HEK293 (cell line): ENCODE measurements around the gene TLL1.

Source experiments
- CTCF ChIA-PET: fragments of 350-600 bp; formaldehyde crosslinking; extraction: SDS; loops from one replicate; lab custom pipeline; 2021; ENCODE audit warnings: antibody characterized with exemption; lab: Yijun Ruan, JAX
- POLR2A ChIA-PET: fragments of 300-600 bp; formaldehyde crosslinking; extraction: SDS; loops from one replicate; lab custom pipeline; 2020; ENCODE audit warnings: antibody characterized with exemption, inconsistent platforms; lab: Yijun Ruan, JAX
- H3K27ac ChIP-seq: fragments of 200-500 bp; sonication (Bioruptor generic); 2 replicates; pipeline ENCODE4 v1.5.1; 2014; ENCODE audit warnings: low read depth, low read length, control low read depth, inconsistent platforms; ENCODE audit errors: extremely low read depth
- H3K36me3 ChIP-seq, 2 experiments: fragments of 200-500 bp in 1 of 2; sonication (Bioruptor generic) in 1 of 2; 1 replicate in 1 of 2; 2 replicates in 1 of 2; pipeline ENCODE4 v1.5.1; 2014 to 2017; ENCODE audit warnings: inconsistent platforms in 2 of 2, low read length in 2 of 2; ENCODE audit not compliant: control insufficient read depth in 2 of 2, insufficient read depth in 1 of 2
- H3K4me1 ChIP-seq: fragments of 200-500 bp; sonication (Bioruptor generic); 2 replicates; pipeline ENCODE4 v1.5.1; 2014; ENCODE audit warnings: mild to moderate bottlenecking, low read length, inconsistent platforms; ENCODE audit not compliant: control insufficient read depth, insufficient read depth
- H3K4me3 ChIP-seq: 2 replicates; pipeline ENCODE4 v1.5.1; 2011; ENCODE audit warnings: low read depth, mild to moderate bottlenecking, control low read depth, low read length, moderate library complexity
- H3K9me3 ChIP-seq: fragments of 200-500 bp; sonication (Bioruptor generic); 2 replicates; pipeline ENCODE4 v1.5.1; 2014; ENCODE audit warnings: low read depth, low read length, inconsistent platforms; ENCODE audit not compliant: control insufficient read depth, insufficient read depth
- GFI1B ChIP-seq: fragments of 450-650 bp; formaldehyde crosslinking; IDR thresholded peaks from 2 replicates; pipeline ENCODE4 v1.5.1; 2016; ENCODE audit warnings: missing biosample characterization, missing genetic modification characterization
- GLIS1 ChIP-seq: fragments of 450-650 bp; formaldehyde crosslinking; IDR thresholded peaks from 2 replicates; pipeline ENCODE4 v1.5.1; 2016; ENCODE audit warnings: missing biosample characterization, missing genetic modification characterization
- MZF1 ChIP-seq: fragments of 450-650 bp; formaldehyde crosslinking; IDR thresholded peaks from 2 replicates; pipeline ENCODE4 v1.5.1; 2017; ENCODE audit warnings: missing biosample characterization, missing genetic modification characterization, borderline replicate concordance
- ZFP41 ChIP-seq: fragments of 450-650 bp; formaldehyde crosslinking; IDR thresholded peaks from 2 replicates; pipeline ENCODE4 v1.5.1; 2016; ENCODE audit warnings: missing biosample characterization, missing genetic modification characterization, borderline replicate concordance
- ZNF133 ChIP-seq: fragments of 450-650 bp; formaldehyde crosslinking; IDR thresholded peaks from 2 replicates; pipeline ENCODE4 v1.5.1; 2016; ENCODE audit warnings: missing biosample characterization, missing genetic modification characterization
- ZNF16 ChIP-seq: fragments of 450-650 bp; formaldehyde crosslinking; IDR thresholded peaks from 2 replicates; pipeline ENCODE4 v1.5.1; 2016; ENCODE audit warnings: low read depth, missing biosample characterization, missing genetic modification characterization
- ZNF2 ChIP-seq: fragments of 450-650 bp; formaldehyde crosslinking; IDR thresholded peaks from 2 replicates; pipeline ENCODE4 v1.5.1; 2016; ENCODE audit warnings: missing biosample characterization, missing genetic modification characterization
- ZNF202 ChIP-seq: fragments of 450-650 bp; formaldehyde crosslinking; IDR thresholded peaks from 2 replicates; pipeline ENCODE4 v1.5.1; 2016; ENCODE audit warnings: missing biosample characterization, missing genetic modification characterization, borderline replicate concordance
- ZNF24 ChIP-seq: fragments of 450-650 bp; formaldehyde crosslinking; IDR thresholded peaks from 2 replicates; pipeline ENCODE4 v1.5.1; 2016; ENCODE audit warnings: missing biosample characterization, missing genetic modification characterization
- ZNF354C ChIP-seq: fragments of 450-650 bp; formaldehyde crosslinking; IDR thresholded peaks from 2 replicates; pipeline ENCODE4 v1.5.1; 2016; ENCODE audit warnings: missing biosample characterization, missing genetic modification characterization, low read depth, borderline replicate concordance
- ZNF501 ChIP-seq: fragments of 450-650 bp; formaldehyde crosslinking; IDR thresholded peaks from 2 replicates; pipeline ENCODE4 v1.5.1; 2016; ENCODE audit warnings: missing biosample characterization, missing genetic modification characterization
- ZNF558 ChIP-seq: fragments of 450-650 bp; formaldehyde crosslinking; IDR thresholded peaks from 2 replicates; pipeline ENCODE4 v1.5.1; 2016; ENCODE audit warnings: missing biosample characterization, missing genetic modification characterization
- ZNF560 ChIP-seq: fragments of 450-650 bp; formaldehyde crosslinking; IDR thresholded peaks from 2 replicates; pipeline ENCODE4 v1.5.1; 2017; ENCODE audit warnings: missing biosample characterization, missing genetic modification characterization, borderline replicate concordance
- ZNF621 ChIP-seq: fragments of 450-650 bp; formaldehyde crosslinking; IDR thresholded peaks from 2 replicates; pipeline ENCODE4 v1.5.1; 2017; ENCODE audit warnings: missing biosample characterization, missing genetic modification characterization
- ZNF624 ChIP-seq: fragments of 450-650 bp; formaldehyde crosslinking; IDR thresholded peaks from 2 replicates; pipeline ENCODE4 v1.5.1; 2017; ENCODE audit warnings: missing biosample characterization, missing genetic modification characterization
- ZNF626 ChIP-seq: fragments of 450-650 bp; sonication (Bioruptor Pico); formaldehyde crosslinking; IDR thresholded peaks from 2 replicates; pipeline ENCODE4 v1.5.1; 2018; ENCODE audit warnings: missing biosample characterization, missing genetic modification characterization, inconsistent platforms
- ZNF677 ChIP-seq: fragments of 450-650 bp; IDR thresholded peaks from 2 replicates; pipeline ENCODE4 v1.5.0; 2018; ENCODE audit warnings: missing biosample characterization, mild to moderate bottlenecking, missing genetic modification characterization, moderate library complexity
- ZNF707 ChIP-seq: fragments of 450-650 bp; formaldehyde crosslinking; IDR thresholded peaks from 2 replicates; pipeline ENCODE4 v1.5.1; 2016; ENCODE audit warnings: missing biosample characterization, missing genetic modification characterization
- ZSCAN23 ChIP-seq: fragments of 450-650 bp; formaldehyde crosslinking; IDR thresholded peaks from 2 replicates; pipeline ENCODE4 v1.5.1; 2016; ENCODE audit warnings: missing biosample characterization, missing genetic modification characterization
- ZSCAN30 ChIP-seq: fragments of 450-650 bp; IDR thresholded peaks from 2 replicates; pipeline ENCODE4 v1.5.1; 2018; ENCODE audit warnings: missing biosample characterization, mild to moderate bottlenecking, missing genetic modification characterization, moderate library complexity
- TF ChIP-seq, protein P1 (sequence below): fragments of 450-650 bp; formaldehyde crosslinking; IDR thresholded peaks from 2 replicates; pipeline ENCODE4 v1.5.1; 2016; ENCODE audit warnings: missing biosample characterization, missing genetic modification characterization
- TF ChIP-seq, protein P2 (sequence below): fragments of 450-650 bp; formaldehyde crosslinking; IDR thresholded peaks from 2 replicates; pipeline ENCODE4 v1.5.1; 2016; ENCODE audit warnings: missing biosample characterization, missing genetic modification characterization, borderline replicate concordance
- TF ChIP-seq, protein P3 (sequence below): fragments of 450-650 bp; formaldehyde crosslinking; IDR thresholded peaks from 2 replicates; pipeline ENCODE4 v1.5.1; 2016; ENCODE audit warnings: missing biosample characterization, missing genetic modification characterization
- TF ChIP-seq, protein P4 (sequence below): fragments of 450-650 bp; formaldehyde crosslinking; IDR thresholded peaks from 2 replicates; pipeline ENCODE4 v1.5.1; 2016; ENCODE audit warnings: missing biosample characterization, missing genetic modification characterization

Gene TLL1

DNA sequence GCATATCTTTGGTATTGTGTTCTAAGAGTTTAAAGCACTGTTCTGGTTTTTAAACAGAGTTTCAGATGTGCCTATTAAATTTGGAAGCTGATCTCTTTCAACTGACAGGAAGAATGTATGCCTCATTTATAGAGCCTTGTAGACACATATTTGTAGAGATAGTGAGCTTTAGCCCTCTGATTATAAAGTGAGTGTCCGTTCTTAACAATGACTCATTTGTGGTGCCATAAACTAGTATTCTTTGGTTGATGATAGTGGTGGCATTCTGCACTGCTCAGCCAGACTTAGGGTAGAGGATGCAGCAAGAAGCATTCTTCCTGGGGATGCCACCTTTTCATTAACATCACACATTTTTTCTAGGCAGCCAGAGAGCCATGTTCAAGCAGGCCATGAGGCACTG lies 121.7 kb downstream of the TLL1 start (continued):
- TF ChIP-seq ZNF560 (tag by site-specific recombination) (no peak), GLIS1 (tag by site-specific recombination) (no peak), ZNF624 (tag by site-specific recombination) (no peak), ZNF626 (no peak), ZNF621 (tag by site-specific recombination) (no peak), ZFP41 (tag by site-specific recombination) (no peak)
- TF ChIP-seq, protein P1, sequence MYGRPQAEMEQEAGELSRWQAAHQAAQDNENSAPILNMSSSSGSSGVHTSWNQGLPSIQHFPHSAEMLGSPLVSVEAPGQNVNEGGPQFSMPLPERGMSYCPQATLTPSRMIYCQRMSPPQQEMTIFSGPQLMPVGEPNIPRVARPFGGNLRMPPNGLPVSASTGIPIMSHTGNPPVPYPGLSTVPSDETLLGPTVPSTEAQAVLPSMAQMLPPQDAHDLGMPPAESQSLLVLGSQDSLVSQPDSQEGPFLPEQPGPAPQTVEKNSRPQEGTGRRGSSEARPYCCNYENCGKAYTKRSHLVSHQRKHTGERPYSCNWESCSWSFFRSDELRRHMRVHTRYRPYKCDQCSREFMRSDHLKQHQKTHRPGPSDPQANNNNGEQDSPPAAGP: no peak

DNA sequence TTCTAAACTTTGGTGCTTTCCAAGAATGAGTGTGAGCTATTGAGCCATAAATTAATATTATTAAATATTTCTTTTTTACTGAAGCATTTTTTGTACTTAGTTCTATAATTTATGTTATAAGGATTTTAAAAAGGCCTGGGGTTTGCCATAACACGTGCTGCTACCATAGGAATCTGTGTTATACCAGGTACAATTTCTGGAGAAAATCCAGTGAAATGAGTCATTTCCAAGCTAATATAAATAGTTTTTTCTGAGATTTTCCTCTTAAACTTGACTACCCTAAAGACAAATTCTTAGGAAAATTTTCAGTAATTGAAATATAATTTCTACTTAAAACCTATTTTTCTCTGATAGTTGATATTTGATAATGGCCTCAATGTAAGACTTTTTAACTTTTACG lies 130.8 kb downstream of the TLL1 start:
- CTCF ChIA-PET: no interaction called here

More for the DNA sequence above, 130.8 kb downstream of the TLL1 start:
- POLR2A ChIA-PET: no interaction called here
- H3K4me3 ChIP-seq: no peak overlapping the region
- H3K4me1 ChIP-seq: no peaks in the 10 kb centered on the region
- no peaks in the 10 kb centered on the region for H3K9me3 ChIP-seq
- no peak overlapping the region for H3K27ac ChIP-seq
- TF ChIP-seq, protein P2, sequence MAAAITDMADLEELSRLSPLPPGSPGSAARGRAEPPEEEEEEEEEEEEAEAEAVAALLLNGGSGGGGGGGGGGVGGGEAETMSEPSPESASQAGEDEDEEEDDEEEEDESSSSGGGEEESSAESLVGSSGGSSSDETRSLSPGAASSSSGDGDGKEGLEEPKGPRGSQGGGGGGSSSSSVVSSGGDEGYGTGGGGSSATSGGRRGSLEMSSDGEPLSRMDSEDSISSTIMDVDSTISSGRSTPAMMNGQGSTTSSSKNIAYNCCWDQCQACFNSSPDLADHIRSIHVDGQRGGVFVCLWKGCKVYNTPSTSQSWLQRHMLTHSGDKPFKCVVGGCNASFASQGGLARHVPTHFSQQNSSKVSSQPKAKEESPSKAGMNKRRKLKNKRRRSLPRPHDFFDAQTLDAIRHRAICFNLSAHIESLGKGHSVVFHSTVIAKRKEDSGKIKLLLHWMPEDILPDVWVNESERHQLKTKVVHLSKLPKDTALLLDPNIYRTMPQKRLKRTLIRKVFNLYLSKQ (tag by site-specific recombination): no peak
- TF ChIP-seq ZNF133 (no peak), ZNF24 (tag by site-specific recombination) (no peak), ZNF16 (no peak), ZNF2 (tag by site-specific recombination) (no peak), GFI1B (tag by site-specific recombination) (no peak), ZNF558 (tag by site-specific recombination) (no peak), ZNF501 (no peak), ZSCAN23 (no peak), MZF1 (no peak), ZNF354C (tag by site-specific recombination) (no peak), ZNF677 (no peak), ZNF707 (tag by site-specific recombination) (no peak), ZSCAN30 (tag by site-specific recombination) (no peak), ZNF621 (tag by site-specific recombination) (no peak), ZNF202 (tag by site-specific recombination) (no peak)
- TF ChIP-seq, protein P3, sequence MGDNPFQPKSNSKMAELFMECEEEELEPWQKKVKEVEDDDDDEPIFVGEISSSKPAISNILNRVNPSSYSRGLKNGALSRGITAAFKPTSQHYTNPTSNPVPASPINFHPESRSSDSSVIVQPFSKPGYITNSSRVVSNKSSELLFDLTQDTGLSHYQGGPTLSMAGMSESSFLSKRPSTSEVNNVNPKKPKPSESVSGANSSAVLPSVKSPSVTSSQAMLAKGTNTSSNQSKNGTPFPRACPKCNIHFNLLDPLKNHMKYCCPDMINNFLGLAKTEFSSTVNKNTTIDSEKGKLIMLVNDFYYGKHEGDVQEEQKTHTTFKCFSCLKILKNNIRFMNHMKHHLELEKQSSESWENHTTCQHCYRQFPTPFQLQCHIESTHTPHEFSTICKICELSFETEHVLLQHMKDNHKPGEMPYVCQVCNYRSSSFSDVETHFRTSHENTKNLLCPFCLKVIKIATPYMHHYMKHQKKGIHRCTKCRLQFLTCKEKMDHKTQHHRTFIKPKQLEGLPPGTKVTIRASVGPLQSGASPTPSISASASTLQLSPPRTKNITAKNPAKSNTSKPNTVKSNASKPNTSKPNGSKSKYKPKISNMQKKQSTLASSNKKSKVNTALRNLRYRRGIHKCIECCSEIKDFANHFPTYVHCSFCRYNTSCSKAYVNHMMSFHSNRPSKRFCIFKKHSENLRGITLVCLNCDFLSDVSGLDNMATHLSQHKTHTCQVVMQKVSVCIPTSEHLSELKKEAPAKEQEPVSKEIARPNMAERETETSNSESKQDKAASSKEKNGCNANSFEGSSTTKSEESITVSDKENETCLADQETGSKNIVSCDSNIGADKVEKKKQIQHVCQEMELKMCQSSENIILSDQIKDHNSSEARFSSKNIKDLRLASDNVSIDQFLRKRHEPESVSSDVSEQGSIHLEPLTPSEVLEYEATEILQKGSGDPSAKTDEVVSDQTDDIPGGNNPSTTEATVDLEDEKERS (tag by site-specific recombination): no peak
- TF ChIP-seq, protein P4, sequence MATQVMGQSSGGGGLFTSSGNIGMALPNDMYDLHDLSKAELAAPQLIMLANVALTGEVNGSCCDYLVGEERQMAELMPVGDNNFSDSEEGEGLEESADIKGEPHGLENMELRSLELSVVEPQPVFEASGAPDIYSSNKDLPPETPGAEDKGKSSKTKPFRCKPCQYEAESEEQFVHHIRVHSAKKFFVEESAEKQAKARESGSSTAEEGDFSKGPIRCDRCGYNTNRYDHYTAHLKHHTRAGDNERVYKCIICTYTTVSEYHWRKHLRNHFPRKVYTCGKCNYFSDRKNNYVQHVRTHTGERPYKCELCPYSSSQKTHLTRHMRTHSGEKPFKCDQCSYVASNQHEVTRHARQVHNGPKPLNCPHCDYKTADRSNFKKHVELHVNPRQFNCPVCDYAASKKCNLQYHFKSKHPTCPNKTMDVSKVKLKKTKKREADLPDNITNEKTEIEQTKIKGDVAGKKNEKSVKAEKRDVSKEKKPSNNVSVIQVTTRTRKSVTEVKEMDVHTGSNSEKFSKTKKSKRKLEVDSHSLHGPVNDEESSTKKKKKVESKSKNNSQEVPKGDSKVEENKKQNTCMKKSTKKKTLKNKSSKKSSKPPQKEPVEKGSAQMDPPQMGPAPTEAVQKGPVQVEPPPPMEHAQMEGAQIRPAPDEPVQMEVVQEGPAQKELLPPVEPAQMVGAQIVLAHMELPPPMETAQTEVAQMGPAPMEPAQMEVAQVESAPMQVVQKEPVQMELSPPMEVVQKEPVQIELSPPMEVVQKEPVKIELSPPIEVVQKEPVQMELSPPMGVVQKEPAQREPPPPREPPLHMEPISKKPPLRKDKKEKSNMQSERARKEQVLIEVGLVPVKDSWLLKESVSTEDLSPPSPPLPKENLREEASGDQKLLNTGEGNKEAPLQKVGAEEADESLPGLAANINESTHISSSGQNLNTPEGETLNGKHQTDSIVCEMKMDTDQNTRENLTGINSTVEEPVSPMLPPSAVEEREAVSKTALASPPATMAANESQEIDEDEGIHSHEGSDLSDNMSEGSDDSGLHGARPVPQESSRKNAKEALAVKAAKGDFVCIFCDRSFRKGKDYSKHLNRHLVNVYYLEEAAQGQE (tag by site-specific recombination): no peak
- H3K36me3 ChIP-seq: no peaks in the 10 kb centered on the region
